ENCODE measurements around the gene SNRNP27. TPM values are rescaled to one million over a fixed set of nuclear protein-coding genes. Genes with fewer than 3 reads are reported as not detected.

SNRNP27 gene, protein sequence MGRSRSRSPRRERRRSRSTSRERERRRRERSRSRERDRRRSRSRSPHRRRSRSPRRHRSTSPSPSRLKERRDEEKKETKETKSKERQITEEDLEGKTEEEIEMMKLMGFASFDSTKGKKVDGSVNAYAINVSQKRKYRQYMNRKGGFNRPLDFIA
- total RNA-seq: 38.7 TPM
- long read RNA-seq, transcript SNRNP27-201 (6 exons, 1,802 nt): major isoform, 28 of 35 reads
- long read RNA-seq, partial matches to known transcripts: 6 of 35 reads
- long read RNA-seq, other reads (novel, unspliced or antisense): 0 of 35 reads

DNA sequence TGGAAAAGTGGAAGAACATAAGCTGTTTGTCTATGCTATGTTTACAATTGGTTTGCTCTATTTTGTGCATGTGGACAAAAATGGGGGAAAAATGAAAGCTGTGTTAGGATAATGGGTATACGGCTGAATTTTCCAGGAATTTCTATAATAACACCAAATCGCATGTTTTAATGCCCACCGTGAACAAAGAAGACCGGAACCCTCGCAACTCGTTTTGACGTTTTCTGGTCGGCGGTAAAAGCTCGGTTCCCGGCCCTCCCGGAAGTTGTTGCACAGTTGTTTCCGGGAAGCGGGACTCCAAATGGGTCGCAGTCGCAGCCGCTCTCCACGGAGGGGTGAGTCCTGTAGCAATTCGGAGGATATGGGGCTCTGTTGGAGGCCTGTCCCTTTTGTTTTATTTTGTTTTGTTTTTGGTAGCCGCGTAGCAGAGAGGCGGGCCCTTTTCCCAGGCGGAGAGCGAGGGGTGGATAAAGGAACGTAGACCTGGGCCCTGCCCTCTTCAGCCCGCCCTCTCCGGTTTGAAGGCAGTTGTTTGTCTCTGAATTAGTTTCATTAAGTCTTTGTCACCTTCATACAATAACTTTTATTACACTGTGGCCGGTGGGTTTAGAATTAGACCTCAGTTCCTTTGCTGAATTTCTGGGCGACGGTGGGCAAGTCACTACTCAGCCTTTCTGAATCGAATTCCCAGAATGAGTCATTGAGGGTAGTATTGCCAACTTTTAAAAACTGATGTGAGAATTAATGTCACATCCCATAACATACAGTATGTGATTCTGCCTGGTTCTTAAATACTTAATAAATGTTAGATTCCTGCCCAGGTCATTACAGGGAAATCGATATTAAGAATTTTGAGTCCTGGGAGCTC is at the start of gene SNRNP27:
Gene SNRNP27 (plus strand): TSS at position 273 of the 868 bp plus-strand sequence. CDS start 29 bp downstream, at position 302.
- TF ChIP-seq, protein P1, sequence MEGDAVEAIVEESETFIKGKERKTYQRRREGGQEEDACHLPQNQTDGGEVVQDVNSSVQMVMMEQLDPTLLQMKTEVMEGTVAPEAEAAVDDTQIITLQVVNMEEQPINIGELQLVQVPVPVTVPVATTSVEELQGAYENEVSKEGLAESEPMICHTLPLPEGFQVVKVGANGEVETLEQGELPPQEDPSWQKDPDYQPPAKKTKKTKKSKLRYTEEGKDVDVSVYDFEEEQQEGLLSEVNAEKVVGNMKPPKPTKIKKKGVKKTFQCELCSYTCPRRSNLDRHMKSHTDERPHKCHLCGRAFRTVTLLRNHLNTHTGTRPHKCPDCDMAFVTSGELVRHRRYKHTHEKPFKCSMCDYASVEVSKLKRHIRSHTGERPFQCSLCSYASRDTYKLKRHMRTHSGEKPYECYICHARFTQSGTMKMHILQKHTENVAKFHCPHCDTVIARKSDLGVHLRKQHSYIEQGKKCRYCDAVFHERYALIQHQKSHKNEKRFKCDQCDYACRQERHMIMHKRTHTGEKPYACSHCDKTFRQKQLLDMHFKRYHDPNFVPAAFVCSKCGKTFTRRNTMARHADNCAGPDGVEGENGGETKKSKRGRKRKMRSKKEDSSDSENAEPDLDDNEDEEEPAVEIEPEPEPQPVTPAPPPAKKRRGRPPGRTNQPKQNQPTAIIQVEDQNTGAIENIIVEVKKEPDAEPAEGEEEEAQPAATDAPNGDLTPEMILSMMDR (IDR thresholded peaks at IDR 0.05): no peak
- Histone ChIP-seq H3K36me3 (peaks cover 38% of the 10 kb centered on the region), H3K4me1 (peaks cover 30% of the 10 kb centered on the region), H3K27ac (peak within 1 kb of the TSS; percentile 80), H3K27me3 (ENCODE audit: low read depth) (no peaks in the 10 kb centered on the region), H3K4me3 (peak within 1 kb of the TSS; percentile 78), H3K9me3 (no peaks in the 10 kb centered on the region)
- intact Hi-C loops (cut with DNase I): no loop called here
- ATAC-seq: peak; percentile 88 to 96
- peak; percentile 78 for DNase-seq

DNA sequence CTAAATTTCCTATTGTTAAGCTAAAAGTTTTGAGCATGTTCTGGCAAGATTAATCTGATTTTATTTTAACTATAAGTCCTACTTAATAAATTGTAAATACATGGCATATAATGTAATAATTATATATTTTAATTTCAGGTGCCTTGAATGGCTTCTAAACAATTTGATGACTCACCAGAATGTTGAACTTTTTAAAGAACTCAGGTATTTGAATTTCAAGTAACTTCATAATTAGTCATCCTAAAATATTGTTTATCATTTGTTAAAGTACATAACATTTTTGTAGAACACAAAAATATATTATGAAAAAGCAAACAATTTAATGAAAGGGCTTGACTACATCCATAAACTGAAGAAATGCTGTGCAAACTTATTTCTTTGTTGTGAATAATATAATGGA is 49.8 kb upstream of the SNRNP27 start:
- TF ChIP-seq, protein P1 (IDR thresholded peaks at IDR 0.05): no peak
- no peaks in the 10 kb centered on the region for H3K27me3 ChIP-seq (ENCODE audit: low read depth)
- ATAC-seq: no peak
- H3K9me3 ChIP-seq: no peaks in the 10 kb centered on the region
- no peak overlapping the region for H3K4me3 ChIP-seq
- H3K4me1 ChIP-seq: no peaks in the 10 kb centered on the region
- intact Hi-C loops (cut with DNase I): no loop called here
- H3K27ac ChIP-seq: no peak overlapping the region
- peaks cover 70% of the 10 kb centered on the region for H3K36me3 ChIP-seq
- no peak for DNase-seq

DNA sequence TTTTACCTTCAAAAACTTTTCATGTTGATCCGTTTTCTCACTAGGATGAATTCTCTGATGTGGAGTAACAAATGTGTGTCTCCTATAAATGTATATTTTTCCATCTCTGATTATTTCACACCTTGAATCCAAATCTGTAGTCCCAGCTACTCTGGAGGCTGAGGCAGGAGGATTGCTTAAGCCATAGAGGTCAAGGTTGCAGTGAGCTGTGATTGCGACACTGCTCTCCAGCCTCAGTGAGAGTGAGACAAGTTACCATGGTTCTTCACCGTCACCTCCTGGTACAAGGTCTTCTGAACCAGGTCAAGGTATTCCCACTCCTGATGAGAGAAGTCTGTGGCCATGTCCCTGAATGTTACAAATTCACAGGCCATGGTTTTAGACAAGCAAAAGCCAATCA is 49.2 kb upstream of the SNRNP27 start:
- no peaks in the 10 kb centered on the region for H3K9me3 ChIP-seq
- intact Hi-C loops (cut with DNase I): no loop called here
- no peaks in the 10 kb centered on the region for H3K27me3 ChIP-seq (ENCODE audit: low read depth)
- no peak for DNase-seq
- peaks cover 69% of the 10 kb centered on the region for H3K36me3 ChIP-seq
- no peak overlapping the region for H3K4me3 ChIP-seq
- no peaks in the 10 kb centered on the region for H3K4me1 ChIP-seq
- no peak for ATAC-seq
- no peak overlapping the region for H3K27ac ChIP-seq
- TF ChIP-seq, protein P1 (IDR thresholded peaks at IDR 0.05): no peak

DNA sequence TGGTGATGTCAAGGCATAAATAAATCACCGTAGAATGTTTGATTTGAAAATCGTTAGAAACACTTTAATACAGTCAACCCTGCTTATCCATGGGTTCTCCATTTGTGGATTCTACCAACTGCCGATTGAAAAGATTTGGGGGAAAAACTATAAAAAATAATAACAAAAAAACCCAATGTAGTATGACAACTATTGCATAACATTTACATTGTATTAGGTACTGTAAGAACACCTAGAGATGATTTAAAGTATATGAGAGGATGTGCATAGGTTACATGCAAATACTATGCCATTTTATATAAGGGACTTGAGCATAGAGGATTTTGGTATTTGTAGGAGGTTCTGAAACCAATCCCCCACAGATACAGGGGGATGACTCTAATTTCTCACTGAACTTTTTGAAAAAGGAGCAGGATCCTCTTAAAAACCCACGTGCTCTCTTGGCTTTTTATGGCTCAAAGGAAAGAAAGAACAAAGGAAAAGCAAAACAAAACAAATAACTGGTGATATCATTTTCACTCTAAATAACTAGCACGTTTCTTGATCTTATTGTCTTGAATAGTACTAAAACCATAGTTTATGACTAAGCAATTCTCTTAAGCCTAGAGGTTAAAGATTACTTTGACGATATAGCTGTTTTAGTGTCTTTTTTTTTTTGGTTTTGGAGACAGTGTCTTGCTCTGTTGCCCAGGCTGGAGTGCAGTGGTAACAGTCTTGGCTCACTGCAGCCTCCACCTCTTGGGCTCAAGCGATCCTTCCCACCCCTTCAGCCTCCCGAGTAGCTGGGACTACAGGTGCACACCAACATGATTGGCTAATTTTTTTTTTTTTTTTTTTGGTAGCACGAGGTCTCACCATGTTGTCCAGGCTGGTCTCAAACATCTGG is 47.3 kb upstream of the SNRNP27 start:
- Histone ChIP-seq H3K27ac (no peak overlapping the region), H3K27me3 (ENCODE audit: low read depth) (no peaks in the 10 kb centered on the region), H3K9me3 (no peaks in the 10 kb centered on the region), H3K4me3 (no peak overlapping the region), H3K36me3 (peaks cover 70% of the 10 kb centered on the region), H3K4me1 (no peaks in the 10 kb centered on the region)
- TF ChIP-seq, protein P1 (IDR thresholded peaks at IDR 0.05): no peak
- DNase-seq (no peak), ATAC-seq (no peak)
- intact Hi-C loops (cut with DNase I): no loop called here

All from lower lobe of right lung (tissue), 2 donors.